CD8-positive, alpha-beta memory T cell (primary cell): Measurements from ENCODE around the gene FHIT. TPM values are rescaled to one million over a fixed set of nuclear protein-coding genes. Genes with fewer than 3 reads are reported as not detected.

Experiments
- CTCF ChIA-PET: fragments of 350-600 bp; sonication (Branson Sonifier 250); formaldehyde crosslinking; loops from one replicate; lab custom pipeline; 2021; ENCODE audit warnings: antibody characterized with exemption; lab: Charles Lee
- POLR2A ChIA-PET: fragments of 350-600 bp; sonication (Branson Sonifier 250); formaldehyde crosslinking; loops from one replicate; lab custom pipeline; 2021; ENCODE audit warnings: antibody characterized with exemption; lab: Charles Lee
- DNase-seq, 5 donors: peaks; one replicate each; pipeline versions ENCODE4 v3.0.0 to v3.0.0-alpha.2; 2020 to 2022; ENCODE audit warnings: mixed read lengths in 1 of 5
- H3K27ac ChIP-seq: one replicate; pipeline ENCODE4 v1.7.0; 2013; ENCODE audit warnings: low read depth, mild to moderate bottlenecking, low read length, moderate library complexity
- H3K27me3 ChIP-seq: 2 replicates; pipeline ENCODE4 v1.7.0; 2013; ENCODE audit warnings: low read length, mild to moderate bottlenecking; ENCODE audit not compliant: insufficient read depth, poor library complexity, severe bottlenecking
- H3K36me3 ChIP-seq: 2 replicates; pipeline ENCODE4 v1.7.0; 2013; ENCODE audit warnings: mild to moderate bottlenecking, low read length, moderate library complexity; ENCODE audit not compliant: insufficient read depth
- H3K4me1 ChIP-seq: 2 replicates; pipeline ENCODE4 v1.7.0; 2013; ENCODE audit warnings: mild to moderate bottlenecking, low read length, moderate library complexity; ENCODE audit not compliant: insufficient read depth
- H3K4me3 ChIP-seq: 2 replicates; pipeline ENCODE4 v1.7.0; 2013; ENCODE audit warnings: mild to moderate bottlenecking, low read length
- H3K9me3 ChIP-seq: 2 replicates; pipeline ENCODE4 v1.7.0; 2013; ENCODE audit warnings: mild to moderate bottlenecking, low read length
- H3K27ac Mint-ChIP-seq, 8 donors: one replicate each; pipeline ENCODE4 v1.8.0; 2020 to 2021; ENCODE audit warnings: mixed read lengths in 8 of 8, mild to moderate bottlenecking in 6 of 8, inconsistent platforms in 3 of 8, moderate library complexity in 3 of 8
- H3K27me3 Mint-ChIP-seq, 2 donors: one replicate each; pipeline ENCODE4 v1.8.0; 2020 to 2021; ENCODE audit warnings: mixed read lengths in 2 of 2, mild to moderate bottlenecking in 1 of 2, moderate library complexity in 1 of 2
- H3K36me3 Mint-ChIP-seq, 3 donors: one replicate each; pipeline ENCODE4 v1.8.0; 2020 to 2021; ENCODE audit warnings: mixed read lengths in 3 of 3, inconsistent platforms in 1 of 3, mild to moderate bottlenecking in 1 of 3
- H3K4me1 Mint-ChIP-seq, 3 donors: one replicate each; pipeline ENCODE4 v1.8.0; 2020 to 2021; ENCODE audit warnings: mixed read lengths in 3 of 3, inconsistent platforms in 1 of 3, mild to moderate bottlenecking in 1 of 3
- H3K4me3 Mint-ChIP-seq, 7 donors: one replicate each; pipeline ENCODE4 v1.8.0; 2020 to 2021; ENCODE audit warnings: mixed read lengths in 7 of 7, mild to moderate bottlenecking in 6 of 7, moderate library complexity in 4 of 7, inconsistent platforms in 2 of 7
- H3K9me3 Mint-ChIP-seq, 5 donors: one replicate each; pipeline ENCODE4 v1.8.0; 2020 to 2022; ENCODE audit warnings: mixed read lengths in 5 of 5, mild to moderate bottlenecking in 3 of 5, moderate library complexity in 2 of 5, inconsistent platforms in 1 of 5
- polyA plus RNA-seq: library from polyadenylated mRNA; unstranded; fragments of 300-500 nt; fragmentation: Illumina TruSeq; gene quantifications from one replicate; pipeline ENCODE4 v1.2.3, GENCODE V29; 2021
- total RNA-seq, 2 experiments: library from RNA; stranded (reverse); gene quantifications; one replicate each; pipeline ENCODE4 v1.2.3, GENCODE V29; 2021

FHIT gene
- total and polyA plus RNA-seq, 3 experiments from 2014 or later = 4.1 to 7.4 (median 4.2) TPM

DNA sequence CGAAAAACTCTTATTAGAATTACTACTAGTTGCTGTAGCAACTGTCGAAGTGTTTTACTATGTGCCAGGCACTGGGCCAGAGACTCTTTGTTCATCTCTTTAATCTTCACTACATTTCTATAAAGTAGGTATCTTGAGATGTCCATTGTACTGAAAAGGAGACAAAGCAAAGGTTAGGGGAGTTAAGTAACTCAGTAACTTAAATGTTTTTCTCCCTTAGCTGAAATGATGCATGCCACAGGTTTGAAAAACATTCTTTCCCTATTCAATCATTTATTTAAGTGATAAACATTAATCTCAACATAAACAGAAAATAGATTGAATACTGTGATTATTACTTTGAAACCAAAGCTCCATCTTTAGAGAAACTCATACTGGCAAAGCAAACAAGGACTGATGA, 776.2 kb downstream of the FHIT start:
- Mint-ChIP-seq H3K27me3 (no peaks in the 10 kb centered on the region), H3K36me3 (peaks cover 0 to 7% (median 0%) of the 10 kb centered on the region in 3 donors), H3K4me1 (no peaks in the 10 kb centered on the region), H3K9me3 (peaks cover 0 to 8% (median 4%) of the 10 kb centered on the region in 5 donors), H3K27ac (no peak overlapping the region), H3K4me3 (no peak overlapping the region)
- Histone ChIP-seq H3K27ac (no peak overlapping the region), H3K4me1 (no peaks in the 10 kb centered on the region), H3K36me3 (no peaks in the 10 kb centered on the region), H3K4me3 (no peak overlapping the region), H3K9me3 (no peaks in the 10 kb centered on the region), H3K27me3 (no peaks in the 10 kb centered on the region)
- no peak for DNase-seq
- POLR2A ChIA-PET = no interaction called here
- CTCF ChIA-PET = no interaction called here

DNA sequence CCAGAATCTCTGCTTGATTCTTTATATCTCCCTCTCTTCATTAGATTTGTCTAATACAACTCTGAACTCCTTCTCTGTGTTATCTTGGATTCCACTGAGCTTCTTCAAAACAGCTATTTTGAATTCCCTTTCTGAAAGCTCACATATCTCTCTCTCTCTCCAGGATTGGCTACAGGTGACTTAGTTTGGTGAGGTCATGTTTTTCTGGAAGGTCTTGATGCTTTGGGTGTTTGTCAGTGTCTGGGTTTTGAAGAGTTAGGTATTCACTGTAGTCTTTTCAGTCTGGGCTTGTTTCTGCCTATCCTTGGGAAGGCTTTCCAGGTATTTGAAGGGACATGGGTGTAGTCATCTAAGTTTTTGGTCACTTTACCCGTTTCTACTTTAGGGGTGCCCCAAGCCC, 781.8 kb downstream of the FHIT start:
- DNase-seq = no peak
- CTCF ChIA-PET = no interaction called here
- peaks cover 0 to 11% (median 0%) of the 10 kb centered on the region in 3 donors for H3K36me3 Mint-ChIP-seq

DNA sequence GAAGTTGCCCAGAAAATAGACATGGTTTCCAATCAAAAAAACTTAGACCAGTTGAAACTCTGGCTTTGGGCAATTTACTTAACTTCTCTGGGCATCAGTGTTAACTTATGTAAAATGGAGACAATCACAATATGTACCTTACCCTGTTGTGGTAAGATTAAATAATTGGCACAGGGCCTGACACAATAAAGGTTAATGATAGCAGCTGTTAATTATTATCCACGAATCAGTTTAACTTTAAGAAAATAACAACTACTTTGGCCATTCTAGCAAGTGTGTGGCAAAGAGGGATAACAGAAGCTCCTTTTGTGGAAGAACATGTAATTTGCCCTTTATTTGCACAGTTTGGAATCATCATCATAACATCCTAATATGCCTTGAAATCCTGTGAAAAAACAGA, 787.6 kb downstream of the FHIT start:
- Mint-ChIP-seq H3K4me1 (no peaks in the 10 kb centered on the region), H3K27ac (no peak overlapping the region), H3K4me3 (no peak overlapping the region), H3K36me3 (no peaks in the 10 kb centered on the region), H3K27me3 (no peaks in the 10 kb centered on the region), H3K9me3 (peaks cover 4 to 19% (median 15%) of the 10 kb centered on the region in 5 donors)
- Histone ChIP-seq H3K4me1 (no peaks in the 10 kb centered on the region), H3K27ac (no peak overlapping the region), H3K36me3 (no peaks in the 10 kb centered on the region), H3K9me3 (no peaks in the 10 kb centered on the region), H3K4me3 (no peak overlapping the region), H3K27me3 (no peaks in the 10 kb centered on the region)
- DNase-seq = no peak
- ChIA-PET CTCF (no interaction called here), POLR2A (no interaction called here)

More for the DNA sequence above, 781.8 kb downstream of the FHIT start:
- no peaks in the 10 kb centered on the region for H3K9me3 ChIP-seq
- Mint-ChIP-seq H3K4me1 (no peaks in the 10 kb centered on the region), H3K27ac (no peak overlapping the region), H3K4me3 (no peak overlapping the region), H3K27me3 (peaks cover 0 to 4% of the 10 kb centered on the region in 2 donors), H3K9me3 (peaks cover 17 to 22% (median 21%) of the 10 kb centered on the region in 5 donors)
- H3K27me3 ChIP-seq = no peaks in the 10 kb centered on the region
- POLR2A ChIA-PET = no interaction called here
- no peaks in the 10 kb centered on the region for H3K4me1 ChIP-seq
- H3K4me3 ChIP-seq = no peak overlapping the region
- H3K36me3 ChIP-seq = no peaks in the 10 kb centered on the region
- H3K27ac ChIP-seq = no peak overlapping the region

DNA sequence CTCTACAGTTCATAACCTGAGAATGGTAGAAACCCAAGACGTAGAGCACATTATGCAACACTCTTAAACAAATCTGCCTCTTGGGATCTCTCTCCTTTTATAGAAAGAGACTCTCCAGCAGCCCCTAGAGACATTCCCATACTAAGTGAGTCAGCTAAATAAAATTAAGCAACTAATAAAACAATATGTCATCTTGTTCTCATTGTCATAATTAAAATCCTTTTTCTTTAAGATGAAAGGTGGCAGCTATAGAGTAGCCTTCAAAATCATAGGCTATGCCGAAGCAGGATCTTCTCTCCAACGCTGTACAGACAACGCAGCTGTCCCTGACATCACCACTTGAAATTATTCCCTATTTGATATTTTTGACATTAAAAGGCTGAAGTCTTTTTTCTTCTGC, 790.0 kb downstream of the FHIT start:
- Mint-ChIP-seq H3K4me3 (no peak overlapping the region), H3K4me1 (peaks cover 0 to 3% (median 2%) of the 10 kb centered on the region in 3 donors), H3K9me3 (peaks cover 0 to 11% (median 3%) of the 10 kb centered on the region in 5 donors), H3K27me3 (peaks cover 0 to 2% of the 10 kb centered on the region in 2 donors), H3K27ac (no peak overlapping the region), H3K36me3 (no peaks in the 10 kb centered on the region)
- no peak overlapping the region for H3K27ac ChIP-seq
- ChIA-PET POLR2A (no interaction called here), CTCF (no interaction called here)
- no peaks in the 10 kb centered on the region for H3K27me3 ChIP-seq
- H3K4me1 ChIP-seq = no peaks in the 10 kb centered on the region
- DNase-seq = no peak
- no peaks in the 10 kb centered on the region for H3K36me3 ChIP-seq
- H3K4me3 ChIP-seq = no peak overlapping the region
- H3K9me3 ChIP-seq = no peaks in the 10 kb centered on the region

DNA sequence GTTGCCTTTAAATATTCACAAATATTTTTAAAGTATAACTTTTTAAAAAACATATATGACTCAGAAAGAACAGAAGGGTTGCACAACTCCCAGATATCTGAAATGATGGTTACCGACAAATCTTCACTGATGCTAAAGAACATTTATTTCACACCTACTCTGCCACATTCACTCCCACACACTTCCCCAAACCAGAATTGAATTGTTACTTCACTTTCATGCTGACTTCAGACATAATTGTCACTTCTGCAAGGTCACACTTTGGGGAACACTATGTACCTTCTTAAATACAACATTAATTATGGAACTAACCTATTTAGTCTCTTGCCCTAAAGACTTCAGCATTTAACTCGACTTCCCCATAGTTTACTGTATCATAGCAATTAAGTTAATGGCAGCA, 795.1 kb downstream of the FHIT start:
- Histone ChIP-seq H3K9me3 (no peaks in the 10 kb centered on the region), H3K4me1 (no peaks in the 10 kb centered on the region), H3K36me3 (no peaks in the 10 kb centered on the region), H3K4me3 (no peak overlapping the region), H3K27ac (no peak overlapping the region), H3K27me3 (no peaks in the 10 kb centered on the region)
- peaks cover under 1 to 6% (median 3%) of the 10 kb centered on the region in 5 donors for H3K9me3 Mint-ChIP-seq
- ChIA-PET POLR2A (no interaction called here), CTCF (no interaction called here)
- no peaks in the 10 kb centered on the region for H3K36me3 Mint-ChIP-seq
- no peak for DNase-seq
- H3K4me1 Mint-ChIP-seq = peaks cover 0 to 5% (median 4%) of the 10 kb centered on the region in 3 donors
- no peak overlapping the region for H3K27ac Mint-ChIP-seq
- H3K27me3 Mint-ChIP-seq = peaks cover 0 to 3% of the 10 kb centered on the region in 2 donors
- H3K4me3 Mint-ChIP-seq = no peak overlapping the region

DNA sequence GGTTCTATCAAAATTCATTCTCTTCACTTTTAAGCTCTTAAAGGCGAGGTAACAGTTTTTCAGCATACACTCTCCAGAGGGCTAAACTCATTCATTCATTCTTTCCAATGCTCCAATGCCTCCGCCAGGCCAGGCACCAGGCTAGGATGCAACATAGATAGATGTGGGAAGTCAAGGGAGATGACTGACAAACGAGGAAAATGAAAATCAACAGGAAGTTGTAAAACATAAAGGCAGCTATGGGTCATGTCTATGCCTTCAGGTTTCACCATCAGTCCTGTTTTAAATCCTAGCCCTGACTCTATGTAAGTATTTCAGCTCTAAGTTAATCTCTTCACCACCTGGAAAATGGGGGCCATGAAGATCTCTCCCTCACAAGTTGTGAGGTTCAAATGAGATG, 797.9 kb downstream of the FHIT start:
- H3K27me3 Mint-ChIP-seq = peaks cover 0 to 3% of the 10 kb centered on the region in 2 donors

DNA sequence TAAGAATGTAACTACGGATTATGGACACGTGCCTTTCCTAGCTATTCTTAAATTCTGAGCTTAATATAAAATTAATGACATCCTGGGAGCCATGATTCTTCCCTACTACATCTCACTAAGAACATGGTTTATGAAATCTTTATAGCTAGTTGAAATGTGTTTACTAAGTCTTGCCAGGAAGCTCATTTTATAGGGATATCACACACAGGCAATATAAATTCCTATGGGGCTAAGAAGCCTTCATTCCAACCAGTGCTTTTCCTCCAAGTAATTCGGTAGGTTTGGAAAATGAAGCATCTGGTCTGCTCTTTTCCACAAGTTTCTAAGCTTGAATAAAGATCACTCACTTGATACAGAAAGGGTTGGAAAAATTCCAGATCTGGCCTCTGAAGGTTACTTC, 802.6 kb downstream of the FHIT start:
- no peak overlapping the region for H3K27ac Mint-ChIP-seq
- no peak overlapping the region for H3K4me3 Mint-ChIP-seq
- no peaks in the 10 kb centered on the region for H3K4me1 Mint-ChIP-seq
- H3K27me3 Mint-ChIP-seq = no peaks in the 10 kb centered on the region
- Histone ChIP-seq H3K4me3 (no peak overlapping the region), H3K9me3 (no peaks in the 10 kb centered on the region), H3K36me3 (no peaks in the 10 kb centered on the region), H3K4me1 (no peaks in the 10 kb centered on the region), H3K27me3 (no peaks in the 10 kb centered on the region), H3K27ac (no peak overlapping the region)
- POLR2A ChIA-PET = no interaction called here
- no peak for DNase-seq
- H3K36me3 Mint-ChIP-seq = no peaks in the 10 kb centered on the region
- H3K9me3 Mint-ChIP-seq = peaks cover 0 to 11% (median 2%) of the 10 kb centered on the region in 5 donors
- CTCF ChIA-PET = no interaction called here

More for the DNA sequence above, 797.9 kb downstream of the FHIT start:
- POLR2A ChIA-PET = no interaction called here
- H3K36me3 Mint-ChIP-seq = no peaks in the 10 kb centered on the region
- Histone ChIP-seq H3K9me3 (no peaks in the 10 kb centered on the region), H3K4me3 (no peak overlapping the region), H3K36me3 (no peaks in the 10 kb centered on the region), H3K27me3 (no peaks in the 10 kb centered on the region), H3K4me1 (no peaks in the 10 kb centered on the region), H3K27ac (no peak overlapping the region)
- no peak overlapping the region for H3K27ac Mint-ChIP-seq
- CTCF ChIA-PET = no interaction called here
- DNase-seq = no peak
- peaks cover 0 to 4% (median 3%) of the 10 kb centered on the region in 5 donors for H3K9me3 Mint-ChIP-seq
- H3K4me3 Mint-ChIP-seq = no peak overlapping the region
- H3K4me1 Mint-ChIP-seq = peaks cover 0 to 5% (median 4%) of the 10 kb centered on the region in 3 donors

DNA sequence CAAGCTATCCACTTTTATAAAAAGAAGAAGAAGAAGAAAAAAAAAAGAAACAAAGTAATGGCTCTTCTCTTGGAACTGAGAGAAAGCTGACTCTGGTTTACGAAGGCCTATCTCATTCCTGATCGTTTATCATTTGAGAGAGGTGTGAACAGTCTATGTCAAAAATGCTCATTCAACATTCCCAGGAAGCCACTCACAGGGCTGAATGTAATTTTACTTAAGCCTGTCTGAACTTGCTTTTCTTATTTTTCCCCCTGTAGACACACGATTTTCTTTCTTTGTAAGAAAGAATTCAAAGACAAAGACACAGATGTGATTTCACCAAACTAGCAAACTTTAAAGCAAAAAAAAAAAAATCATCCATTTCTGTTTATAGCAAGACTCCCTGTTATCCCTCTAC, 805.8 kb downstream of the FHIT start:
- ChIA-PET CTCF (no interaction called here), POLR2A (no interaction called here)
- Mint-ChIP-seq H3K4me1 (no peaks in the 10 kb centered on the region), H3K36me3 (no peaks in the 10 kb centered on the region), H3K27me3 (no peaks in the 10 kb centered on the region), H3K27ac (no peak overlapping the region), H3K9me3 (peaks cover 0 to 11% (median 3%) of the 10 kb centered on the region in 5 donors), H3K4me3 (no peak overlapping the region)
- Histone ChIP-seq H3K4me1 (no peaks in the 10 kb centered on the region), H3K9me3 (no peaks in the 10 kb centered on the region), H3K36me3 (no peaks in the 10 kb centered on the region), H3K4me3 (no peak overlapping the region), H3K27me3 (no peaks in the 10 kb centered on the region), H3K27ac (no peak overlapping the region)
- no peak for DNase-seq
